Fibroblast of peridontal ligament (primary cell): ENCODE results near the gene ABAT.

Experiments
- DNase-seq: peaks from one replicate; pipeline ENCODE4 v3.0.0-alpha.2; 2010; ENCODE audit errors: extremely low read depth

Gene ABAT

GRCh38 chr16:8818504-8819270 is 144.3 kb downstream of the ABAT start:
- DNase-seq, result no peak

DNA sequence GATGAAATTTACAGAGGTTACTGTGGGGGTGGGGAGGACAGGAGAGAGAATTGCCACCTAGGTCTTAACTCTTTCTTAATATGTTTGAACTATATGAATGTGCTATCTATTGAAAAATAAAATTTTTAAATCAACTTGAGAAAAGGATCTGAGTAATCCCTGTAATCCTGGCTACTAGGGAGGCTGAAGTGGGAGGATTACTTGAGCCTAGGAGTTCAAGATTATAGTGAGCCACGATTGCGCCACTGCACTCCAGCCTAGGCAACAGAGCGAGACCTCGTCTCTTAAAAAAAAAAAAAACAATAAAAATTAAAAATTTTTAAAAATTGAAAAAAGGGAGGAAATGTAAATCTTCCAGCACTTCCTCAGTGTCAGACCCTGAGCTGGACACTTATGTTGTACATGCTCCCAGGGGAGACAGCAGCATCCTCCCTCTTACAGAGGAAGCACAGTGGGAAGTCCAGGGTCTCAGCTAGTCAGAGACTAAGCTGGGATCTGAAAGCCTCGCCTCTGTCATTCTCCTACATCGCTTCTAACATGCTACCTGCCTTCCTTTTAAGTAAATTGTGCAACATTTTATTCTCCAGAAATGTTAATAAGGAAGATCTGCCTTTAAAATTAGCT is 145.1 kb downstream of the ABAT start:
- DNase-seq, result no peak

- no peak for DNase-seq
These were observed 148.0 kb downstream of the ABAT start for GRCh38 chr16:8822403-8822802.

GRCh38 chr16:8826278-8826879 is 152.0 kb downstream of the ABAT start:
- DNase-seq, result no peak

- DNase-seq, result no peak
These were observed 154.2 kb downstream of the ABAT start for GRCh38 chr16:8828541-8829165.

- no peak for DNase-seq
These were observed 157.0 kb downstream of the ABAT start for GRCh38 chr16:8831450-8831849.

GRCh38 chr16:8831871-8832716 is 157.7 kb downstream of the ABAT start:
- DNase-seq, result no peak

- DNase-seq, result no peak
These were observed 158.3 kb downstream of the ABAT start for GRCh38 chr16:8832717-8833105.
